A549 (cell line): ENCODE data around the gene DYNLRB1. TPM values are rescaled to one million over a fixed set of nuclear protein-coding genes. Genes with fewer than 3 reads are reported as not detected.

ENCODE experiments used
- ATAC-seq, 2 experiments: fragments of 200-7000 bp in 1 of 2; fragments of >200 bp in 1 of 2; cut with Nextera tagmentation in 1 of 2; cut with Tn5 transposase in 1 of 2; 3 replicates each; pipeline versions ENCODE4 v1.8.0 to v1.9.1; 2018 to 2020; ENCODE audit warnings: mild to moderate bottlenecking in 1 of 2, moderate library complexity in 1 of 2
- CTCF ChIA-PET: fragments of 300-600 bp; sonication (Branson Sonifier 250); formaldehyde crosslinking; extraction: SDS; loops from one replicate; lab custom pipeline; 2021; ENCODE audit warnings: antibody characterized with exemption, inconsistent platforms; lab: Yijun Ruan, JAX
- POLR2A ChIA-PET: fragments of 350-600 bp; formaldehyde crosslinking; extraction: SDS; loops from one replicate; lab custom pipeline; 2021; ENCODE audit warnings: antibody characterized with exemption, inconsistent platforms; lab: Yijun Ruan, JAX
- DNase-seq, 2 experiments: peaks; one replicate each; pipeline versions ENCODE4 v3.0.0 to v3.0.0-alpha.2; 2011 to 2016; ENCODE audit warnings: low read depth in 1 of 2, low spot score in 1 of 2
- FAIRE-seq: peaks from 2 replicates; lab custom pipeline; 2011; peaks lifted over from hg19 to GRCh38; lab: Jason Lieb, UNC
- H3K27ac ChIP-seq, 2 experiments: fragments of >200 bp; sonication (Bioruptor Twin); formaldehyde crosslinking; 3 replicates each; pipeline ENCODE4 v1.5.1; 2016 to 2017
- H3K4me1 ChIP-seq: fragments of >200 bp; sonication (Bioruptor Twin); formaldehyde crosslinking; 3 replicates; pipeline ENCODE4 v1.6.1; 2016
- H3K4me2 ChIP-seq: fragments of >200 bp; sonication (Bioruptor Twin); formaldehyde crosslinking; 3 replicates; pipeline ENCODE4 v1.6.1; 2016
- H3K4me3 ChIP-seq: fragments of >200 bp; sonication (Bioruptor Twin); formaldehyde crosslinking; 3 replicates; pipeline ENCODE4 v1.5.1; 2016
- H3K9me3 ChIP-seq: fragments of >200 bp; sonication (Bioruptor Twin); formaldehyde crosslinking; 3 replicates; pipeline ENCODE4 v1.6.1; 2016
- ATOH8 ChIP-seq: fragments of 250-450 bp; sonication (Bioruptor Pico); IDR thresholded peaks from 2 replicates; pipeline ENCODE4 v1.5.0; 2020; ENCODE audit warnings: low read depth, mild to moderate bottlenecking, moderate library complexity
- CEBPB ChIP-seq, 2 experiments: fragments of >200 bp in 1 of 2; sonication (Bioruptor Twin) in 1 of 2; formaldehyde crosslinking in 1 of 2; IDR thresholded peaks; 2 replicates each; pipeline ENCODE4 v1.6.1; 2012 to 2016
- CHD2 ChIP-seq: fragments of 150-350 bp; IDR thresholded peaks from 2 replicates; pipeline ENCODE4 v1.6.1; 2014; ENCODE audit warnings: low read length; ENCODE audit not compliant: partially characterized antibody
- E2F6 ChIP-seq: IDR thresholded peaks from 2 replicates; pipeline ENCODE4 v1.6.1; 2012; ENCODE audit warnings: low read depth, borderline replicate concordance
- EHF ChIP-seq: fragments of 250-450 bp; sonication (Bioruptor Pico); IDR thresholded peaks from 2 replicates; pipeline ENCODE4 v1.5.0; 2020; ENCODE audit warnings: mild to moderate bottlenecking
- FOSB ChIP-seq: fragments of 250-450 bp; sonication (Bioruptor Pico); IDR thresholded peaks from 2 replicates; pipeline ENCODE4 v1.5.0; 2020; ENCODE audit warnings: mild to moderate bottlenecking, moderate library complexity
- GATA3 ChIP-seq: IDR thresholded peaks from 2 replicates; pipeline ENCODE4 v1.6.1; 2012; ENCODE audit warnings: borderline replicate concordance
- HDAC2 ChIP-seq: fragments of 200-600 bp; sonication (generic); IDR thresholded peaks from 2 replicates; pipeline ENCODE4 v1.6.1; 2016
- HMGXB4 ChIP-seq: fragments of 250-450 bp; sonication (Bioruptor Pico); IDR thresholded peaks from 2 replicates; pipeline ENCODE4 v1.5.0; 2021; ENCODE audit warnings: mild to moderate bottlenecking, moderate library complexity, borderline replicate concordance
- HOXB13 ChIP-seq: fragments of 250-450 bp; sonication (Bioruptor Pico); IDR thresholded peaks from 2 replicates; pipeline ENCODE4 v1.5.0; 2020; ENCODE audit warnings: low read depth, mild to moderate bottlenecking, moderate library complexity
- HOXB5 ChIP-seq: fragments of 250-450 bp; sonication (Bioruptor Pico); IDR thresholded peaks from 2 replicates; pipeline ENCODE4 v1.5.0; 2020; ENCODE audit warnings: mild to moderate bottlenecking, moderate library complexity
- KDM5A ChIP-seq: fragments of 200-600 bp; sonication (generic); IDR thresholded peaks from 2 replicates; pipeline ENCODE4 v1.6.1; 2016; ENCODE audit warnings: antibody characterized with exemption, mild to moderate bottlenecking
- MAZ ChIP-seq: fragments of 150-350 bp; IDR thresholded peaks from 2 replicates; pipeline ENCODE4 v1.6.1; 2014; ENCODE audit warnings: antibody characterized with exemption, low read depth, low read length, borderline replicate concordance
- NPAS2 ChIP-seq: fragments of 250-450 bp; sonication (Bioruptor Pico); IDR thresholded peaks from 2 replicates; pipeline ENCODE4 v1.8.0; 2022; ENCODE audit warnings: mild to moderate bottlenecking, moderate library complexity, borderline replicate concordance
- PHF8 ChIP-seq: fragments of 200-600 bp; sonication (generic); IDR thresholded peaks from 2 replicates; pipeline ENCODE4 v1.6.1; 2016; ENCODE audit warnings: low read depth, mild to moderate bottlenecking, antibody characterized with exemption, moderate library complexity, borderline replicate concordance
- RARB ChIP-seq: fragments of 250-450 bp; sonication (Bioruptor Pico); IDR thresholded peaks from 2 replicates; pipeline ENCODE4 v1.8.0; 2021; ENCODE audit warnings: mild to moderate bottlenecking, moderate library complexity
- RCOR1 ChIP-seq: fragments of 150-350 bp; IDR thresholded peaks from 2 replicates; pipeline ENCODE4 v1.6.1; 2014; ENCODE audit warnings: antibody characterized with exemption, low read length, low read depth
- RNF2 ChIP-seq: fragments of 200-600 bp; sonication (generic); IDR thresholded peaks from 2 replicates; pipeline ENCODE4 v1.6.1; 2016; ENCODE audit warnings: low read depth, mild to moderate bottlenecking, antibody characterized with exemption, moderate library complexity, borderline replicate concordance
- ZNF302 ChIP-seq: fragments of 250-450 bp; sonication (Bioruptor Pico); IDR thresholded peaks from 2 replicates; pipeline ENCODE4 v1.9.0; 2021; ENCODE audit warnings: inconsistent platforms, mild to moderate bottlenecking, moderate library complexity
- ZSCAN20 ChIP-seq: fragments of 250-450 bp; sonication (Bioruptor Pico); IDR thresholded peaks from 2 replicates; pipeline ENCODE4 v1.8.0; 2022; ENCODE audit warnings: mild to moderate bottlenecking, moderate library complexity
- WGBS: methylation state at CpG from one replicate; pipeline ENCODE4 v1.1.6; 2017; ENCODE audit errors: missing lambda C conversion rate; 5-methylcytosine and 5-hydroxymethylcytosine counted together
- polyA plus RNA-seq, 4 experiments: library from polyadenylated mRNA; depleted of rRNA in 3 of 4; stranded (reverse); fragments of >200 nt; fragmentation: RNase III in 1 of 4; extraction: RNeasy Plus Mini Kit Qiagen cat#74134 plus additional on column Dnase treatment in 1 of 4; gene quantifications; 2 replicates in 3 of 4; 3 replicates in 1 of 4; pipeline ENCODE4 v1.2.3, GENCODE V29; 2011 to 2017
- TF ChIP-seq, protein P1 (sequence below): IDR thresholded peaks from 2 replicates; pipeline ENCODE4 v1.6.1; 2012
- TF ChIP-seq, protein P2 (sequence below): IDR thresholded peaks from 2 replicates; pipeline ENCODE4 v1.6.1; 2012

DYNLRB1 gene
- polyA plus RNA-seq, 2 of the 4 experiments (the other 2 are of a cell fraction): 148 to 211 TPM

DNA sequence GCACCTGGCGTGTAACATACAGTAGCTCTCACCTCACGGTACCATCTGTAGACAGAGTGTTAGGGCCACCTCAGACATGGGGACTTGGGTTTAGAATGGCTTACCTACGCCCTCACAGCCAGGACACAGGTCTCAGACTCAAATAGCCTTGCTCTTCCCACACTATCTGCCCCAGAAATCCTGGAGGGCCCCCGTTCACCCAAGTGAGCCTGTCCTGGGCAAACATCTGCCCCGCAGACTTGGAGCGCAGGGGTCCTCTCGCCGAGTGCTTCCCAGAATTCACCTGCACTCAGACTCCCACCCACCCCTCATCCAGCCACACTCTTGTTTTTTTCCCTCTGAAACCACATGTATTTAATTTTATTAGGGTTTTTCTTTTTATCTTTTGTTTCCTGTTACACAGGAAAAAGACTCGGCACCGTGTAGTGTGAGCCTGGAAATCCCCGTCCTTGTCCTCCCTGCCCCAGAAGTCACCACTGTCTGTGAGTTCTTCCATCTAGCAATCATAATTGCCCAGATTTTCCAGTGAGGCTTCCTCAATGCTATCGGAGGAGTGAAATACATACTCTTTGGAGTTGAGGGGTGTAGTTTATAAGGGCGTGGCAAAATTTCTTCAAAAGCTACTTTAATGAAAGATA lies 25.2 kb downstream of the DYNLRB1 start:
- DNase-seq: no peak
- WGBS: 88% methylated on average over 13 of the region's 13 CpGs

DNA sequence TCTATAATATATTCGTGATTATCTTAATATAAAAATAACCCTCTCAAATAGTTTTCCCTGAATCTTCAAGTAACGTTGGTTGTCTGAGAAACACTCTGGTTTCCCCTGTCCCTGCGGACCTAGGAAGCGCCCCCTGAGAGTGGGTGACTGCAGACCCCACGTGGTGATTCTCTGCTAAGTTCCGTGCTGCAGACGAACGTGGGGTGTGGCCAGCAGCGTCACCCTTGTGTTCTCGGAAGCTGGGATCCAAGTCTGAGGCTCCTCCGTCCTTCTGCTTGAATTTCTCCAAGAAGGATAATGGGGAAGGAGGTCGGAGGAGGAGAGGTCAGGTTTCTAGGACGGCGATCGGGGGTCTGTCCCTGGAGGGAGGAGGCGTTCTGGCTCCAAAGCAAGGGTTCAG lies 25.7 kb downstream of the DYNLRB1 start:
- no peak for FAIRE-seq
- ChIA-PET POLR2A (no interaction called here), CTCF (interaction anchor here (0.6 to 5.3 kb wide), 5 partner anchors 12 to 230 kb away, joined by 3 to 35 read pairs (median 7); no protein-coding TSS in a partner anchor)
- no peak overlapping the region for H3K4me3 ChIP-seq
- TF ChIP-seq NPAS2 (CRISPR knock-in tag): no peak
- no peak for TF ChIP-seq ZSCAN20 (CRISPR knock-in tag)
- no peak for TF ChIP-seq GATA3
- TF ChIP-seq, all 56 proteins: peak for 0
- Histone ChIP-seq H3K4me2 (no peak overlapping the region), H3K9me3 (no peaks in the 10 kb centered on the region), H3K4me1 (no peaks in the 10 kb centered on the region), H3K27ac (no peak overlapping the region)
- 93% methylated on average over 16 of the region's 16 CpGs for WGBS
- no peak for DNase-seq
- no peak for ATAC-seq

More for the DNA sequence above, 25.2 kb downstream of the DYNLRB1 start:
- POLR2A ChIA-PET: no interaction called here
- Histone ChIP-seq H3K4me3 (no peak overlapping the region), H3K27ac (no peak overlapping the region), H3K4me2 (no peak overlapping the region), H3K9me3 (no peaks in the 10 kb centered on the region), H3K4me1 (no peaks in the 10 kb centered on the region)
- TF ChIP-seq PHF8 (no peak), GATA3 (no peak), FOSB (CRISPR knock-in tag) (no peak), HOXB13 (CRISPR knock-in tag) (no peak), HDAC2 (no peak), HOXB5 (no peak)
- TF ChIP-seq, protein P1, sequence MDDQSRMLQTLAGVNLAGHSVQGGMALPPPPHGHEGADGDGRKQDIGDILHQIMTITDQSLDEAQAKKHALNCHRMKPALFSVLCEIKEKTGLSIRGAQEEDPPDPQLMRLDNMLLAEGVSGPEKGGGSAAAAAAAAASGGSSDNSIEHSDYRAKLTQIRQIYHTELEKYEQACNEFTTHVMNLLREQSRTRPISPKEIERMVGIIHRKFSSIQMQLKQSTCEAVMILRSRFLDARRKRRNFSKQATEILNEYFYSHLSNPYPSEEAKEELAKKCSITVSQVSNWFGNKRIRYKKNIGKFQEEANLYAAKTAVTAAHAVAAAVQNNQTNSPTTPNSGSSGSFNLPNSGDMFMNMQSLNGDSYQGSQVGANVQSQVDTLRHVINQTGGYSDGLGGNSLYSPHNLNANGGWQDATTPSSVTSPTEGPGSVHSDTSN: no peak
- no peak for ATAC-seq
- CTCF ChIA-PET: interaction anchor here (1.8 to 5.3 kb wide), 2 partner anchors 11 to 229 kb away, joined by 7 to 35 read pairs; no protein-coding TSS in a partner anchor
- no peak for FAIRE-seq

- no peaks in the 10 kb centered on the region for H3K9me3 ChIP-seq
- ChIA-PET POLR2A (no interaction called here), CTCF (interaction anchor here (0.6 to 2.0 kb wide), 5 partner anchors 15 to 200 kb away, joined by 3 to 7 read pairs (median 3); no protein-coding TSS in a partner anchor)
- no peak for TF ChIP-seq ATOH8 (CRISPR knock-in tag)
- no peak for TF ChIP-seq KDM5A
- TF ChIP-seq, protein P2, sequence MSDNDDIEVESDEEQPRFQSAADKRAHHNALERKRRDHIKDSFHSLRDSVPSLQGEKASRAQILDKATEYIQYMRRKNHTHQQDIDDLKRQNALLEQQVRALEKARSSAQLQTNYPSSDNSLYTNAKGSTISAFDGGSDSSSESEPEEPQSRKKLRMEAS: no peak
- TF ChIP-seq CEBPB (IDR thresholded peaks at IDR 0.05): no peak
- no peak for TF ChIP-seq FOSB (CRISPR knock-in tag)
- TF ChIP-seq GATA3: no peak
- no peak overlapping the region for H3K27ac ChIP-seq
- ATAC-seq (no peak), FAIRE-seq (no peak), DNase-seq (no peak)
- 98% methylated on average over 6 of the region's 6 CpGs for WGBS
- H3K4me3 ChIP-seq: no peak overlapping the region
- H3K4me1 ChIP-seq: no peaks in the 10 kb centered on the region
- H3K4me2 ChIP-seq: no peak overlapping the region
Measured at GRCh38 chr20:34542439-34542838, 26.2 kb downstream of the DYNLRB1 start.

- ChIA-PET POLR2A (no interaction called here), CTCF (interaction anchor here (0.7 to 2.0 kb wide), 5 partner anchors 14 to 231 kb away, joined by 3 to 9 read pairs (median 3); no protein-coding TSS in a partner anchor)
- 80% methylated on average over 12 of the region's 12 CpGs for WGBS
- no peak for ATAC-seq
- Histone ChIP-seq H3K4me1 (no peaks in the 10 kb centered on the region), H3K4me3 (no peak overlapping the region), H3K4me2 (no peak overlapping the region), H3K9me3 (no peaks in the 10 kb centered on the region), H3K27ac (no peak overlapping the region)
- TF ChIP-seq EHF (no peak), HDAC2 (no peak), E2F6 (no peak), MAZ (no peak), CHD2 (no peak), RNF2 (no peak), ZNF302 (CRISPR knock-in tag) (no peak), RARB (no peak), HMGXB4 (CRISPR knock-in tag) (no peak), RCOR1 (no peak)
- no peak for FAIRE-seq
- DNase-seq: no peak
Measured at GRCh38 chr20:34543463-34544056, 27.3 kb downstream of the DYNLRB1 start.
